ENCODE measurements around the gene ONECUT3. TPM values are rescaled to one million over a fixed set of nuclear protein-coding genes. Genes with fewer than 3 reads are reported as not detected.

The ONECUT3 gene
- total RNA-seq, 1 donor from 2014 or later, result 0.09 TPM

DNA sequence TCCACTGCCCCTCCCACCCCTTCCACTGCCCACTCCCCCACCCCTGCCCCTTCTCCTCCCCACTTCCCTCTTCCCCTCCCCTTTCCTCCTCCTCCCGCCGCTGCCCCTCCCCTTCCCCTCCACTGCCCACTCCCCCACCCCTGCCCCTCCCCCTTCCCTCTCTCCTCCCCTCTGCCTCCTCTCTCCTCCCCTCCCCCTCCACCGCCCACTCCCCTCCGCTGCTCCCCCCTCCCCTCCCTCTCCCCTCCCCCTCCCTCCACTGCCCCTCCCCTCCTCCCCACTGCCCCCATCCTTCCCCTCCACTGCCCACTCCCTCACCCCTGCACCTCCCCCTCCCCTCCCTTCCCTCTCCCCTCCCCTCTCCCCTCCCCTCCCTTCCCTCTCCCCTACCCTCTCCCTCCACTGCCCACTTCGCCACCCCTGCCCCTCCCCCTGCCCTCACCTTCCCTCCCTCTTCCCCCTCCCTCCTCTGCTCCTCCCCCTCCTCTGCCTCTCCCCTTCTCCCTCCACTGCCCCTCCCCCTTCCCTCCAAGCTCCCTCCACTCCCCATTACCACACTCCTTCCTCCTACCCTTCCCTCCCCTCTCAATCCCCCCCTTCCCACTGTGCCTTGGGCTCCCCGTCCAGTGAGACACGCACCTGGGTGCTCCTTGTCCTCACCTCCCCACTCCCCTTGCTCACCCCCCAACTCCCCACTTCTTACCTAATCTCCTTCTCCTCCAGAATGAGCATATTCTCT lies 36.9 kb downstream of the ONECUT3 start:
- no peaks in the 10 kb centered on the region for H3K4me1 ChIP-seq
- H4K20me1 ChIP-seq (ENCODE audit: low read depth), result peaks cover 8% of the 10 kb centered on the region
- H3K27me3 ChIP-seq, result peaks cover 73% of the 10 kb centered on the region
- Mint-ChIP-seq H3K4me3 (peak overlapping the region; percentile 55), H3K9me3 (no peaks in the 10 kb centered on the region), H3K36me3 (no peaks in the 10 kb centered on the region), H3K27ac (no peak overlapping the region), H3K27me3 (ENCODE audit: insufficient read depth, low read depth) (peaks cover 32% of the 10 kb centered on the region), H3K4me1 (peaks cover under 1% of the 10 kb centered on the region)
- H3K36me3 ChIP-seq, result no peaks in the 10 kb centered on the region
- H3F3A ChIP-seq (ENCODE audit: low read depth), result peaks cover 10% of the 10 kb centered on the region
- H3K9me3 ChIP-seq (ENCODE audit: low read depth), result no peaks in the 10 kb centered on the region
- TF ChIP-seq, protein P1, sequence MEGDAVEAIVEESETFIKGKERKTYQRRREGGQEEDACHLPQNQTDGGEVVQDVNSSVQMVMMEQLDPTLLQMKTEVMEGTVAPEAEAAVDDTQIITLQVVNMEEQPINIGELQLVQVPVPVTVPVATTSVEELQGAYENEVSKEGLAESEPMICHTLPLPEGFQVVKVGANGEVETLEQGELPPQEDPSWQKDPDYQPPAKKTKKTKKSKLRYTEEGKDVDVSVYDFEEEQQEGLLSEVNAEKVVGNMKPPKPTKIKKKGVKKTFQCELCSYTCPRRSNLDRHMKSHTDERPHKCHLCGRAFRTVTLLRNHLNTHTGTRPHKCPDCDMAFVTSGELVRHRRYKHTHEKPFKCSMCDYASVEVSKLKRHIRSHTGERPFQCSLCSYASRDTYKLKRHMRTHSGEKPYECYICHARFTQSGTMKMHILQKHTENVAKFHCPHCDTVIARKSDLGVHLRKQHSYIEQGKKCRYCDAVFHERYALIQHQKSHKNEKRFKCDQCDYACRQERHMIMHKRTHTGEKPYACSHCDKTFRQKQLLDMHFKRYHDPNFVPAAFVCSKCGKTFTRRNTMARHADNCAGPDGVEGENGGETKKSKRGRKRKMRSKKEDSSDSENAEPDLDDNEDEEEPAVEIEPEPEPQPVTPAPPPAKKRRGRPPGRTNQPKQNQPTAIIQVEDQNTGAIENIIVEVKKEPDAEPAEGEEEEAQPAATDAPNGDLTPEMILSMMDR (IDR thresholded peaks at IDR 0.05), result no peak
- TF ChIP-seq EZH2phosphoT487 (IDR thresholded peaks at IDR 0.05), result no peak
- TF ChIP-seq EZH2 (IDR thresholded peaks at IDR 0.05), result no peak
- DNase-seq (ENCODE audit: low spot score), result no peak
- no peaks in the 10 kb centered on the region for H3K79me2 ChIP-seq (ENCODE audit: low read depth)
- no peak overlapping the region for H3K27ac ChIP-seq
- no peak overlapping the region for H3K4me3 ChIP-seq
- no peak overlapping the region for H3K9ac ChIP-seq
- H2AFZ ChIP-seq (replicated peaks), result no peak overlapping the region
- peak overlapping the region; percentile 67 for H3K4me2 ChIP-seq

DNA sequence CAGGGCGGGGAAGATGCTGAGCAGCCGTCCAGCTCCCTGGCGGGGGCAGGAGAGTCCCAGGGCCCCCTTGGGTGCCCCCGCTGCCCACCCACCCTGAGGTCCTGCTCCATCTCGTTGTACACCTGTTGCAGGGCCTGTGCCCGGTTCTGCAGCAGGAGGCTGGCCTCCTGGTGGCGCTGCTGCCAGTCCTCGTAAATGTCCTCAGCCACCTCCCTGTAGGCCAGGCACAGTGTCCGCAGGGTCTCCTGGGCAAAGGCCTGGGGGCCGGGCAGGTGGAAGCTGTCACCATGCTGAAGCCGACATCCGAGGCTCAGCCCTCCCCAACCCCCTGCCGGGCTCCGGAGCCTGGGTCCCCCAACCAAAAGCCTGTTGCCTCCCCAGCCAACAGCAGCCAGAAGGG lies 38.6 kb downstream of the ONECUT3 start:
- H3K36me3 Mint-ChIP-seq, result no peaks in the 10 kb centered on the region
- H3K79me2 ChIP-seq (ENCODE audit: low read depth), result no peaks in the 10 kb centered on the region
- H3K36me3 ChIP-seq, result no peaks in the 10 kb centered on the region
- H3K4me1 Mint-ChIP-seq, result peaks cover 6% of the 10 kb centered on the region
- no peak overlapping the region for H3K27ac ChIP-seq
- H3K4me1 ChIP-seq, result no peaks in the 10 kb centered on the region
- H2AFZ ChIP-seq (replicated peaks), result no peak overlapping the region
- H3K27ac Mint-ChIP-seq, result no peak overlapping the region
- no peak overlapping the region for H3K4me3 Mint-ChIP-seq
- H3K4me3 ChIP-seq, result no peak overlapping the region
- H3K4me2 ChIP-seq, result no peak overlapping the region
- H3F3A ChIP-seq (ENCODE audit: low read depth), result peaks cover 10% of the 10 kb centered on the region
- H3K27me3 ChIP-seq, result peaks cover 63% of the 10 kb centered on the region
- no peak for TF ChIP-seq EZH2 (IDR thresholded peaks at IDR 0.05)
- TF ChIP-seq, protein P1 (IDR thresholded peaks at IDR 0.05), result peak; percentile 5
- TF ChIP-seq EZH2phosphoT487 (IDR thresholded peaks at IDR 0.05), result no peak
- peaks cover 8% of the 10 kb centered on the region for H4K20me1 ChIP-seq (ENCODE audit: low read depth)
- no peak for DNase-seq (ENCODE audit: low spot score)
- no peaks in the 10 kb centered on the region for H3K9me3 ChIP-seq (ENCODE audit: low read depth)
- H3K27me3 Mint-ChIP-seq (ENCODE audit: insufficient read depth, low read depth), result peaks cover 32% of the 10 kb centered on the region
- no peaks in the 10 kb centered on the region for H3K9me3 Mint-ChIP-seq
- H3K9ac ChIP-seq, result no peak overlapping the region

DNA sequence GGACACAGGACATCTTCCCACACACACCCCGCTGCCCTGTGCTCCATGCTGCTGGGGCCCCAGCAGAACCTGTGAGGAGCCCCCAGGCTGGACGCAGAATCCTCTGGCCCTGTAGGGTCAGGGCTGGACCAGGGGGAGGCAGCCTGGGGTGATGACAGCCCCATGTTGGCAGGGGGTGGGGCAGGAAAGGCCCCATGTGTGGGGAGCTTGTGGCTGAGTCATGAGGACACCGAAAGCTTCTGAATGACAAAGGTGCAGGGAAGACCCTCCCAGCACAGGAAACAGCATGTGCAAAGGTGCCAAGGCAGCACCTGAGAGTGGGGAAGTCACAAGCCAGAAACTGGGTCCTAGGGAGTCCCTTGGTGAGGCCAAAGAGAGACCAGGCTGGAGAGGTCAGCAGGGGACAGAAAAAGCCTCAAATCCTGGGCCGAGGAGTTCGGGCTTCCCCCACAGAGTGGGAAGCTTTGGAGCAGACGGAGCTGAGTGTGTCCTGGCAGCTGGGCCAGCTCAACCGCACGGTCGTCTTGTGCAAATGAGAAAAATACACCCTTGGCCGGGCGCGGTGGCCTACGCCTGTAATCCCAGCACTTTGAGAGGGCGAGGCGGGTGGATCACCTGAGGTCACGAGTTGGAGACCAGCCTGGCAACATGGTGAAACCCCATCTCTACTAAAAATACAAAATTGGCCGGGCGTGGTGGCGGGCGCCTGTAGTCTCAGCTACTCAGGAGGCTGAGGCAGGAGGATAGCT lies 41.3 kb downstream of the ONECUT3 start:
- H3K79me2 ChIP-seq (ENCODE audit: low read depth), result no peaks in the 10 kb centered on the region
- no peaks in the 10 kb centered on the region for H3K4me1 ChIP-seq
- Mint-ChIP-seq H3K9me3 (no peaks in the 10 kb centered on the region), H3K27ac (no peak overlapping the region), H3K27me3 (ENCODE audit: insufficient read depth, low read depth) (peaks cover 27% of the 10 kb centered on the region), H3K4me3 (no peak overlapping the region), H3K36me3 (no peaks in the 10 kb centered on the region), H3K4me1 (peaks cover 6% of the 10 kb centered on the region)
- peaks cover 6% of the 10 kb centered on the region for H3F3A ChIP-seq (ENCODE audit: low read depth)
- no peak overlapping the region for H3K27ac ChIP-seq
- H2AFZ ChIP-seq (replicated peaks), result no peak overlapping the region
- no peak for DNase-seq (ENCODE audit: low spot score)
- no peak for TF ChIP-seq EZH2phosphoT487 (IDR thresholded peaks at IDR 0.05)
- no peak for TF ChIP-seq EZH2 (IDR thresholded peaks at IDR 0.05)
- TF ChIP-seq, protein P1 (IDR thresholded peaks at IDR 0.05), result no peak
- H3K27me3 ChIP-seq, result peaks cover 36% of the 10 kb centered on the region
- H3K36me3 ChIP-seq, result no peaks in the 10 kb centered on the region
- no peak overlapping the region for H3K4me3 ChIP-seq
- no peak overlapping the region for H3K4me2 ChIP-seq
- H4K20me1 ChIP-seq (ENCODE audit: low read depth), result no peaks in the 10 kb centered on the region
- no peaks in the 10 kb centered on the region for H3K9me3 ChIP-seq (ENCODE audit: low read depth)
- H3K9ac ChIP-seq, result no peak overlapping the region
